ENCODE results near the gene OR2B3.

The OR2B3 gene

DNA sequence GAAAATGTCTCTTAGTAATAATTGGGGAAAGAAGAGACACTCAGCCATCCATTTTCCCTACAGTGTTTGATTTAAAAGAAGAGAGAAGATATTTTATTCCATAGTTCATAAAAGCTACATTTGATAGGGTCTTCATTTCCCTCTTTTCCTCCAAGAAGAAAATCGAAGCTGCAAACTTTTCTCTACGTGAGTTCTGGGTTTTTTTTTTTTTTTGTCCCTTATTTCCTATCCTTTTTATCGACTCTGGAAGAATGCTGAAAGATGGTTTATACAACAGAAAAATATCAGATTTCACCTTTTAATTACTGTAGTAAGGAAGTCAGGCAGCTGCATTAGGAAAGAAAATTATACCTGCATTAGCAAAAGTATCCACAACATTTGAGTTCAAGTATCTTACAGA, 12.1 kb upstream of the OR2B3 start, which contains the start of gene OR2J1:
Gene OR2J1 (plus strand): TSS at position 301 of the 400 bp plus-strand sequence. CDS start 1,453 bp downstream, outside the sequence.
- ATAC-seq: no peak
- TF ChIP-seq ZNF565 (CRISPR knock-in tag; conservative IDR thresholded peaks at IDR 0.05; ENCODE audit: low read depth) (no peak), RARB (CRISPR knock-in tag; IDR thresholded peaks at IDR 0.05) (no peak), ZNF70 (CRISPR knock-in tag; IDR thresholded peaks at IDR 0.05) (no peak), ZFP30 (CRISPR knock-in tag; IDR thresholded peaks at IDR 0.05) (no peak), ZNF8 (CRISPR knock-in tag; IDR thresholded peaks at IDR 0.05) (no peak), GLIS3 (CRISPR knock-in tag; IDR thresholded peaks at IDR 0.05) (no peak), ZC3H10 (CRISPR knock-in tag; IDR thresholded peaks at IDR 0.05) (no peak), TOX (CRISPR knock-in tag; IDR thresholded peaks at IDR 0.05; ENCODE audit: borderline replicate concordance) (no peak), SNAI2 (CRISPR knock-in tag; IDR thresholded peaks at IDR 0.05) (no peak), CSDC2 (CRISPR knock-in tag; IDR thresholded peaks at IDR 0.05) (no peak)
- TF ChIP-seq, protein P1, sequence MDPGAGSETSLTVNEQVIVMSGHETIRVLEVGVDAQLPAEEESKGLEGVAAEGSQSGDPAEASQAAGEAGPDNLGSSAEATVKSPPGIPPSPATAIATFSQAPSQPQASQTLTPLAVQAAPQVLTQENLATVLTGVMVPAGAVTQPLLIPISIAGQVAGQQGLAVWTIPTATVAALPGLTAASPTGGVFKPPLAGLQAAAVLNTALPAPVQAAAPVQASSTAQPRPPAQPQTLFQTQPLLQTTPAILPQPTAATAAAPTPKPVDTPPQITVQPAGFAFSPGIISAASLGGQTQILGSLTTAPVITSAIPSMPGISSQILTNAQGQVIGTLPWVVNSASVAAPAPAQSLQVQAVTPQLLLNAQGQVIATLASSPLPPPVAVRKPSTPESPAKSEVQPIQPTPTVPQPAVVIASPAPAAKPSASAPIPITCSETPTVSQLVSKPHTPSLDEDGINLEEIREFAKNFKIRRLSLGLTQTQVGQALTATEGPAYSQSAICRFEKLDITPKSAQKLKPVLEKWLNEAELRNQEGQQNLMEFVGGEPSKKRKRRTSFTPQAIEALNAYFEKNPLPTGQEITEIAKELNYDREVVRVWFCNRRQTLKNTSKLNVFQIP (CRISPR knock-in tag; IDR thresholded peaks at IDR 0.05; ENCODE audit: borderline replicate concordance, low read depth): no peak
- TF ChIP-seq, protein P2, sequence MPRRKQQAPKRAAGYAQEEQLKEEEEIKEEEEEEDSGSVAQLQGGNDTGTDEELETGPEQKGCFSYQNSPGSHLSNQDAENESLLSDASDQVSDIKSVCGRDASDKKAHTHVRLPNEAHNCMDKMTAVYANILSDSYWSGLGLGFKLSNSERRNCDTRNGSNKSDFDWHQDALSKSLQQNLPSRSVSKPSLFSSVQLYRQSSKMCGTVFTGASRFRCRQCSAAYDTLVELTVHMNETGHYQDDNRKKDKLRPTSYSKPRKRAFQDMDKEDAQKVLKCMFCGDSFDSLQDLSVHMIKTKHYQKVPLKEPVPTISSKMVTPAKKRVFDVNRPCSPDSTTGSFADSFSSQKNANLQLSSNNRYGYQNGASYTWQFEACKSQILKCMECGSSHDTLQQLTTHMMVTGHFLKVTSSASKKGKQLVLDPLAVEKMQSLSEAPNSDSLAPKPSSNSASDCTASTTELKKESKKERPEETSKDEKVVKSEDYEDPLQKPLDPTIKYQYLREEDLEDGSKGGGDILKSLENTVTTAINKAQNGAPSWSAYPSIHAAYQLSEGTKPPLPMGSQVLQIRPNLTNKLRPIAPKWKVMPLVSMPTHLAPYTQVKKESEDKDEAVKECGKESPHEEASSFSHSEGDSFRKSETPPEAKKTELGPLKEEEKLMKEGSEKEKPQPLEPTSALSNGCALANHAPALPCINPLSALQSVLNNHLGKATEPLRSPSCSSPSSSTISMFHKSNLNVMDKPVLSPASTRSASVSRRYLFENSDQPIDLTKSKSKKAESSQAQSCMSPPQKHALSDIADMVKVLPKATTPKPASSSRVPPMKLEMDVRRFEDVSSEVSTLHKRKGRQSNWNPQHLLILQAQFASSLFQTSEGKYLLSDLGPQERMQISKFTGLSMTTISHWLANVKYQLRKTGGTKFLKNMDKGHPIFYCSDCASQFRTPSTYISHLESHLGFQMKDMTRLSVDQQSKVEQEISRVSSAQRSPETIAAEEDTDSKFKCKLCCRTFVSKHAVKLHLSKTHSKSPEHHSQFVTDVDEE (CRISPR knock-in tag; IDR thresholded peaks at IDR 0.05): no peak

DNA sequence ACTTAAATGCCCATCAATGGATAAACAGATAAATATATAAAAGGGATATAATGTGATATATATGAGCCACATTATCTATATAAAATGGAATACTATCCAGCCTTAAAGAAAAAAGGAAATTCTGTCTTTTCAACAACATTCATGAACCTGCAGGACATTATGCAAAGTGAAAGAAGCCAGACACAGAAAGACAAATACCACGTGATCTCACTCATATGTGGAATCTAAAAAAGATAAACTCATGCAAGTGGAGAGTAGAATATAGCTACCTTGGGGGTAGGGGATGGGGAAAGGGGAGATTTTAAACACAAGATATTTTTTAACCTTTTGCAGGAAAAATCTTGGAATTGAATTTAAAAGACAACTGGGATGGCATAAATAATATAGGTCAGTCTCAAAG, 10.7 kb upstream of the OR2B3 start:
- TF ChIP-seq, protein P3, sequence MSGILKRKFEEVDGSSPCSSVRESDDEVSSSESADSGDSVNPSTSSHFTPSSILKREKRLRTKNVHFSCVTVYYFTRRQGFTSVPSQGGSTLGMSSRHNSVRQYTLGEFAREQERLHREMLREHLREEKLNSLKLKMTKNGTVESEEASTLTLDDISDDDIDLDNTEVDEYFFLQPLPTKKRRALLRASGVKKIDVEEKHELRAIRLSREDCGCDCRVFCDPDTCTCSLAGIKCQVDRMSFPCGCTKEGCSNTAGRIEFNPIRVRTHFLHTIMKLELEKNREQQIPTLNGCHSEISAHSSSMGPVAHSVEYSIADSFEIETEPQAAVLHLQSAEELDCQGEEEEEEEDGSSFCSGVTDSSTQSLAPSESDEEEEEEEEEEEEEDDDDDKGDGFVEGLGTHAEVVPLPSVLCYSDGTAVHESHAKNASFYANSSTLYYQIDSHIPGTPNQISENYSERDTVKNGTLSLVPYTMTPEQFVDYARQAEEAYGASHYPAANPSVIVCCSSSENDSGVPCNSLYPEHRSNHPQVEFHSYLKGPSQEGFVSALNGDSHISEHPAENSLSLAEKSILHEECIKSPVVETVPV (CRISPR knock-in tag; IDR thresholded peaks at IDR 0.05): no peak
- TF ChIP-seq ZFP30 (CRISPR knock-in tag; IDR thresholded peaks at IDR 0.05): no peak
- no peak for ATAC-seq

DNA sequence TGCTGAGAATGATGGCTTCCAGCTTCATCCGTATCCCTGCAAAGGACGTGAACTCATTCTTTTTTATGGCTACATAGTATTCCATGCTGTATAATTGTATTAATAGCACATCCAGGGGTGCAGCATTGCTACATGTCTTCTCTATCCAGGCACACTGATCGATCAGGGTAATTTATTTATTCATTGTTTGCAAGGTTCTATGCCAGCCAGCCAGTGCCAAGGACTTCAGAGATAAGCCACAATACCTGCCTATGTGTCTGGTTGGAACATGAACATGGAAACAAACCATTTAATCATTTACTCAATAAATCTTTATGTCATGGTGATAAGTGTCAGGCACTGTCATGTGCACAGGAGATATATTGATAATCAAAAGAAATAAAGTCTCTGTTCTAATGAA, 5.8 kb upstream of the OR2B3 start:
- no peak for ATAC-seq
- TF ChIP-seq, protein P4, sequence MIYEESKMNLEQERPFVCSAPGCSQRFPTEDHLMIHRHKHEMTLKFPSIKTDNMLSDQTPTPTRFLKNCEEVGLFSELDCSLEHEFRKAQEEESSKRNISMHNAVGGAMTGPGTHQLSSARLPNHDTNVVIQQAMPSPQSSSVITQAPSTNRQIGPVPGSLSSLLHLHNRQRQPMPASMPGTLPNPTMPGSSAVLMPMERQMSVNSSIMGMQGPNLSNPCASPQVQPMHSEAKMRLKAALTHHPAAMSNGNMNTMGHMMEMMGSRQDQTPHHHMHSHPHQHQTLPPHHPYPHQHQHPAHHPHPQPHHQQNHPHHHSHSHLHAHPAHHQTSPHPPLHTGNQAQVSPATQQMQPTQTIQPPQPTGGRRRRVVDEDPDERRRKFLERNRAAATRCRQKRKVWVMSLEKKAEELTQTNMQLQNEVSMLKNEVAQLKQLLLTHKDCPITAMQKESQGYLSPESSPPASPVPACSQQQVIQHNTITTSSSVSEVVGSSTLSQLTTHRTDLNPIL (CRISPR knock-in tag; IDR thresholded peaks at IDR 0.05; ENCODE audit: low read depth): no peak
- TF ChIP-seq, protein P2 (CRISPR knock-in tag; IDR thresholded peaks at IDR 0.05): no peak
- TF ChIP-seq ZNF565 (CRISPR knock-in tag; conservative IDR thresholded peaks at IDR 0.05; ENCODE audit: low read depth): no peak
- no peak for TF ChIP-seq PPARA (CRISPR knock-in tag; IDR thresholded peaks at IDR 0.05; ENCODE audit: borderline replicate concordance)
- TF ChIP-seq, protein P3 (CRISPR knock-in tag; IDR thresholded peaks at IDR 0.05): no peak
- no peak for TF ChIP-seq ZFP30 (CRISPR knock-in tag; IDR thresholded peaks at IDR 0.05)
- TF ChIP-seq ZFP3 (CRISPR knock-in tag; IDR thresholded peaks at IDR 0.05): no peak
- no peak for TF ChIP-seq OSR1 (CRISPR knock-in tag; IDR thresholded peaks at IDR 0.05)

All from SK-N-SH treated with all-trans-retinoic acid at 6 μM for 48 hours (cell line).